OCI-M1 (cell line): ENCODE results near the gene NCOR2.
A peak's percentile ranks its signal among the peaks of the same experiment; 100 is the strongest.

ENCODE experiments used
- DNase-seq: peaks from one replicate; lab custom pipeline; 2025; lab: John Stamatoyannopoulos, UW

NCOR2 gene

DNA sequence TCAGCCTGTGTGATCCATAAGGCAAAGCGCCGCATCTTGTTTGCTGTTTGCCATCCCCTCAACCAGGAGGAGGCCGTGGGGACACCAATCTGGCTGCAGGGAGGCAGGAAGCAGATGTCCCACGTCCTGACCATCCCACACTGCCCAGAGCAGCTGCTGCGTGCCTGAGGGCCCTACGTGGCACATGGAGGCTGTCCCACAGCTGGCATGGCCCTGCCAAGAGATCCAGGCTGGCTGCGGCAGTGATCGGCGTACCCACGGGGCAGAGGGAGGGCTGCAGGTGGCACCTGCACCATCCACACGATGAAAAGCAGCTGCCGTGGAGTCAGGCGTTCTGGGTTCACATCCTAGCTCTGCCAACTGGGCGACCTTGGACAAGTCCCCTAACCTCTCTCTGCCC, 42.0 kb downstream of the NCOR2 start:
- DNase-seq, result no peak

DNA sequence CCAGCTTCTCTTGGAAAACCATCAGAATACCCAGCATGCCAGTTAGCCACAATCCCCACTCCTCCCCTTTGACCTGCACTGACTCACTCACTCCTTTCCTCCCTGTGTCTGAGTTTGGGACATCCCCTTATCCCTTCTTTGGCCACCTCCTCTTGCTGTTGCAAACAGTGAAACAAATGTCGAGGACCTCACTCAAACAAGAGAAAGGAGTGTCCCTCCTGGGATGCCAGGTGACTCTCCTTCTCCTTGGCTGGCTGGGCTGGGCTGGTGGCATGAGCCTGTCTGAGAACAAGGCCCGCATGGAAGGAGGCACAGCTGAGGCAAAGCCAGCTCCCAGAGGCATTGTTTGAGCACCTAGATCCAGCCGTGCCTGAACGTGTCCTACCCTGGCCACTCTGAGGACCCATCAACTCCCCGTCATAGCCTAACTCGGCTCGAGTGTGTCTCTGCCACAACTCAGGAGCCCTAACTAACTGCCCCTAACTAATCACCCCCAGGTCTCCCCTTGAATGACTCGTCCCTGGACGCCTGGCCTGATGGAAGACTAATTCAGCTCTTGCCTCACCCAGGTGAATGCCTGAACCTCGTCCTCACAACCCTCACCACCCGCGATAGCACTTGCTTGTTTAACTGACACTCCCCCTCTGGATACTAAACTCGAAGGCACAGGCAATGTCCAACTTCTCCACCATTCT, 43.0 kb downstream of the NCOR2 start:
- no peak for DNase-seq

DNA sequence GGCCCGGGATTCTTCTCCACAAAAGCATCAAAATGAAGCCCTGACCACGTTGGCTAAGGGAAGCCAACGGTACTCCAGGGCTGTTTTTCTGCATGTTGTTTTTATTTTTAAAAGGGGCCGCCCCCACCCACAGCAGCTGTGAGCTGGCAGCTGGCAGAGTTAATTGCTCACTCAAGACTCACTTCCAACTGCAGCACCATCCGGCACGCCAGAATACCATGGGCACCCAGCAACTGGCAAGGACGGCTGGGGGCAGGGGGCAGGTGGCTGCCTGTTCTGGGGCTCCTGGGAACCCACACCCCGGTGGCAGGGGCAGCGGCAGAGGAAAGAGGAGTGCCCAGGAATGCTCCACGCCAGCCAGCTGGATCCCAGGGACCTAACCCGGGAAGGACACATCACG, 44.3 kb downstream of the NCOR2 start:
- DNase-seq, result no peak

DNA sequence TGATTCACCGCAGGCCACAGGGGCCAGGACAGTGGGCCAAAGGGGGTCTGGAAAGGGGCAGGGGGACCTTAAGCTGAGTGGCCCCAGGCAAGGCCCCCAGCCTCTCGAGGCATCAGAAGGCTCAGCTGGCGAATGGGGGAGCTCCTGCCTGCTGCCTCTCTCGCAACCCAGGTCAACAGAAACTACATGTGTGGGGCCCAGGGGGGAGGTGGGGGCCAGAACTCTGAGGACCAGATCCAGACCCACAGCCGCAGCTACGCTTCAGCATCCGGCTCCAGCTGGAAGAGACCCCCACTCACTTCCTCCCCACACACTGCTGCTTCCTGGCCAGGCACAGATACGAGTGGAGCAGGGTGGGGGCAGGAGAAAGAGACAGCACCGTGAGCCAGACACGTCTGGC, 46.5 kb downstream of the NCOR2 start:
- DNase-seq, result no peak

DNA sequence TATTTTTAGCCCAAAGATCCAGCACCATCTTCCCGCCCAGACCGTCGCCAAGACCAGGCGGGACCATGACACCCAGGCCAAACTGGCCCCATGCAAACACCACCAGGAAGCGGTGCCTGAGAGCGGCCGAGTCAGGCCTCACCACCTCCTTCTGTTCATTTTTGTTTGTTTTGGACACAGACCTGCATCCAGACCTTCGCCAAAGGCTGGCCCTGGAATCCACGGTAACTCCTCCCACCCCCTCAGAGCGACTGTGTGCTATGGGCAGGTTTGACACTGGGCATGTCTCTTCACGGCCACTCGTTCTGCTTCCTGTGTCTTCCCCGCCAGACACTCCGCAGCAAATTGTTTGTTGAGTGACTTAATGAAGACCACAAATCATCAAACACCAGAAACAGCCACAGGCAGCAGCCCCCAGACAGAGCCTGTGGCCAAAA, 47.1 kb downstream of the NCOR2 start:
- DNase-seq, result no peak

DNA sequence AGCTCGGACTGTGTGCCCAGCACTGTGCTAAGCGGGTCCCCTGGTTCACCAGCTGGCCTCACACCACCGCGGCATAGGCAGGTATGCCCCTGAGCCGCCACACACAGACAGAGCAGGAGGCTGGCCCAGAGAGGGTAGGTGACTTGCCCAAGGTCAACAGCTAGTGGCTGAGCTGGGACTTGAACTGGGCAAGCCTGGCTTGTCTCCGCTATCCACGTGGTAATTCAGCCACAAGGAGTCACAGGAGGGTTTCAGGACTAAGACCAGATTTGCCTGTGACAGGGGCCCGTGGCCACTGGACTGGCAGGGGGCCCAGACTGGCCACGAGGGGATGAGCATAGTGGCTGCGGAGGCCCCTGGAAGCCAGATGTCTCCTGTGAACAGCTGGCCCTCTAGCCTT, 47.7 kb downstream of the NCOR2 start:
- no peak for DNase-seq

DNA sequence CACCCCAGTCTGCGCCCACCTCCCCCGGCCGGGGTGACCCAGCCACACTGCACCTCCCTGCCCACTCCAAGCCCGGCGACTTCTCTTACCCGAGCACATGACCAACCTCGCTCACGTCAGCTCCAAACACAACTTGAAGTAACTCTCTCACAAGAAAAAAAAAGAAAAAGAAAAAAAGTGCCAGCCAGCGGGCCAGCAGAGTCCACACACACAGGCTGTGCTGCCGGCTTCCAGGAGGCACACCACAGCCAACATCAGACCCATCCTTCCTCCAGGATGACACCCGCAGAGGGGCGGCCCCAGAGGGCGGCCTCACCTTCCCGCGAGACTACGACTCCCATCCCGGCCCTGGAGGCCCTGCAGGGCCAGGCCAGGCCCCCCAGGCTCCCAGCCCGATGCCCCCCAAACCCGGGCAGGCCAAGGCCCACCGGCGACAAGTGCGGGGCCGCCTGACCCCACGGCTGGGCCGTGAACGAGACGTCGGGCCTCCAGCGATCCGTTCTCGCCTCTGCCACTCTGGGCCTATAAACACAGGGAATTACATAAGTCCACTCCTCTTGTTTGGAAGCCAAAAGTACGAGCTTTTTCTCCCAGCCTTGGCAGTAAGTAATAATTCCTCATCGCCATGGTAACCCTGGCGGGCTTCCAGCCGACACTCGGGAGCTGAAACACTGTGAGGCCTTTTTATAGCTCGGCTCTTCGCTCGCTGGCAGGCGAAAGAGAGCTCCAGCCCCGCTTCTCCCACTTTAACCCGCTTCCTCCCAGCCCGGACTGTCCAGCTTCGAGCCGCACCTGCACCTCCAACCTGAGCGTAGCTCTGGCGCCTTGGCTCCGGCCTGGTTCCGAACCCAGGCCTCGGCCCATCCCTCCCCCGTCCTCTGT, 49.1 kb downstream of the NCOR2 start:
- DNase-seq, result peak; percentile 9
